ENCODE data around the gene GFRA4.

GRCh38 chr20:3667434-3668037, 4.3 kb upstream of the GFRA4 start:
- TF ChIP-seq SMAD3 (CRISPR knock-in tag; IDR thresholded peaks at IDR 0.05; ENCODE audit: borderline replicate concordance) (no peak), MAX (CRISPR knock-in tag; IDR thresholded peaks at IDR 0.05) (no peak), CTCF (IDR thresholded peaks at IDR 0.05) (no peak), USF2 (CRISPR knock-in tag; IDR thresholded peaks at IDR 0.05) (no peak)
- TF ChIP-seq, protein P1, sequence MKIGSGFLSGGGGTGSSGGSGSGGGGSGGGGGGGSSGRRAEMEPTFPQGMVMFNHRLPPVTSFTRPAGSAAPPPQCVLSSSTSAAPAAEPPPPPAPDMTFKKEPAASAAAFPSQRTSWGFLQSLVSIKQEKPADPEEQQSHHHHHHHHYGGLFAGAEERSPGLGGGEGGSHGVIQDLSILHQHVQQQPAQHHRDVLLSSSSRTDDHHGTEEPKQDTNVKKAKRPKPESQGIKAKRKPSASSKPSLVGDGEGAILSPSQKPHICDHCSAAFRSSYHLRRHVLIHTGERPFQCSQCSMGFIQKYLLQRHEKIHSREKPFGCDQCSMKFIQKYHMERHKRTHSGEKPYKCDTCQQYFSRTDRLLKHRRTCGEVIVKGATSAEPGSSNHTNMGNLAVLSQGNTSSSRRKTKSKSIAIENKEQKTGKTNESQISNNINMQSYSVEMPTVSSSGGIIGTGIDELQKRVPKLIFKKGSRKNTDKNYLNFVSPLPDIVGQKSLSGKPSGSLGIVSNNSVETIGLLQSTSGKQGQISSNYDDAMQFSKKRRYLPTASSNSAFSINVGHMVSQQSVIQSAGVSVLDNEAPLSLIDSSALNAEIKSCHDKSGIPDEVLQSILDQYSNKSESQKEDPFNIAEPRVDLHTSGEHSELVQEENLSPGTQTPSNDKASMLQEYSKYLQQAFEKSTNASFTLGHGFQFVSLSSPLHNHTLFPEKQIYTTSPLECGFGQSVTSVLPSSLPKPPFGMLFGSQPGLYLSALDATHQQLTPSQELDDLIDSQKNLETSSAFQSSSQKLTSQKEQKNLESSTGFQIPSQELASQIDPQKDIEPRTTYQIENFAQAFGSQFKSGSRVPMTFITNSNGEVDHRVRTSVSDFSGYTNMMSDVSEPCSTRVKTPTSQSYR (CRISPR knock-in tag; IDR thresholded peaks at IDR 0.05), result no peak

Measured in WTC11 (cell line).